CD4-positive, alpha-beta T cell (primary cell): Measurements from ENCODE around the gene GRID1. TPM values are rescaled to one million over a fixed set of nuclear protein-coding genes. Genes with fewer than 3 reads are reported as not detected.

ENCODE experiments used
- ATAC-seq: fragments of 200-7000 bp; cut with Tn5 transposase; one replicate; pipeline ENCODE4 v1.10.0; 2022; ENCODE audit warnings: mild to moderate bottlenecking; ENCODE audit not compliant: poor library complexity
- CTCF ChIA-PET: fragments of 350-600 bp; sonication (Branson Sonifier 250); formaldehyde crosslinking; loops from one replicate; lab custom pipeline; 2021; ENCODE audit warnings: antibody characterized with exemption, inconsistent platforms; lab: Charles Lee
- POLR2A ChIA-PET: fragments of 350-600 bp; sonication (Branson Sonifier 250); formaldehyde crosslinking; loops from one replicate; lab custom pipeline; 2021; ENCODE audit warnings: antibody characterized with exemption, inconsistent platforms; lab: Charles Lee
- DNase-seq, 14 experiments: peaks; one replicate each; pipeline ENCODE4 v3.0.0-alpha.2; 2013 to 2020; ENCODE audit warnings: mixed read lengths in 2 of 14
- H3K27ac ChIP-seq, 2 donors: one replicate each; pipeline versions ENCODE4 v1.5.1 to v1.7.0; 2013; ENCODE audit warnings: low read length in 2 of 2, low read depth in 1 of 2, mild to moderate bottlenecking in 1 of 2
- H3K27me3 ChIP-seq, 2 experiments: 1 replicate in 1 of 2; 2 replicates in 1 of 2; pipeline versions ENCODE4 v1.6.1 to v1.7.0; 2013; ENCODE audit warnings: low read length in 2 of 2, control low read depth in 1 of 2, mild to moderate bottlenecking in 1 of 2, moderate library complexity in 1 of 2; ENCODE audit not compliant: insufficient read depth in 2 of 2, control insufficient read depth in 1 of 2
- H3K36me3 ChIP-seq: one replicate; pipeline ENCODE4 v1.6.1; 2013; ENCODE audit warnings: low read length, control low read depth; ENCODE audit not compliant: insufficient read depth
- H3K4me1 ChIP-seq: one replicate; pipeline ENCODE4 v1.6.1; 2013; ENCODE audit warnings: low read length, control low read depth; ENCODE audit not compliant: insufficient read depth
- H3K4me3 ChIP-seq: one replicate; pipeline ENCODE4 v1.5.1; 2013; ENCODE audit warnings: mild to moderate bottlenecking, low read length, moderate library complexity
- H3K9me3 ChIP-seq, 2 experiments: 1 replicate in 1 of 2; 2 replicates in 1 of 2; pipeline versions ENCODE4 v1.6.1 to v1.7.0; 2013; ENCODE audit warnings: low read length in 2 of 2, mild to moderate bottlenecking in 2 of 2, control low read depth in 1 of 2, moderate library complexity in 1 of 2; ENCODE audit not compliant: control insufficient read depth in 1 of 2, insufficient read depth in 1 of 2
- H3K27ac Mint-ChIP-seq: one replicate; pipeline ENCODE4 v1.8.0; 2020; ENCODE audit warnings: mixed read lengths
- H3K27me3 Mint-ChIP-seq: one replicate; pipeline ENCODE4 v1.8.0; 2021; ENCODE audit warnings: mixed read lengths
- H3K36me3 Mint-ChIP-seq: one replicate; pipeline ENCODE4 v1.8.0; 2021; ENCODE audit warnings: low read depth, mixed read lengths
- H3K4me1 Mint-ChIP-seq: one replicate; pipeline ENCODE4 v1.8.0; 2021; ENCODE audit warnings: low read depth, mixed read lengths
- H3K4me3 Mint-ChIP-seq: one replicate; pipeline ENCODE4 v1.8.0; 2020; ENCODE audit warnings: mild to moderate bottlenecking, mixed read lengths
- H3K9me3 Mint-ChIP-seq: one replicate; pipeline ENCODE4 v1.8.0; 2020; ENCODE audit warnings: mixed read lengths
- intact Hi-C, 2 experiments: fragments of 100-400 bp; cut with DNase I in 1 of 2; cut with micrococcal nuclease in 1 of 2; formaldehyde crosslinking; loops; one replicate each; pipeline versions ENCODE4 v1.15.1 to v1.9.0; 2023 to 2025; cut with DNase I, micrococcal nuclease
- total RNA-seq, 174 experiments: library from RNA in 2 of 174; stranded (reverse) in 2 of 174; gene quantifications; one replicate each; pipeline ENCODE4 v1.2.3 and lab custom pipeline; 2021 to 2026
- TF ChIP-seq, protein P1 (sequence below): fragments of 200-600 bp; IDR thresholded peaks from one replicate; pipeline ENCODE4 v1.8.0; 2022; ENCODE audit warnings: antibody characterized with exemption, mild to moderate bottlenecking

The GRID1 gene
- total RNA-seq, 2 experiments from 2014 or later = not detected

GRCh38 chr10:86229811-86230556 is 136.6 kb downstream of the GRID1 start:
- CTCF ChIA-PET = no interaction called here

DNA sequence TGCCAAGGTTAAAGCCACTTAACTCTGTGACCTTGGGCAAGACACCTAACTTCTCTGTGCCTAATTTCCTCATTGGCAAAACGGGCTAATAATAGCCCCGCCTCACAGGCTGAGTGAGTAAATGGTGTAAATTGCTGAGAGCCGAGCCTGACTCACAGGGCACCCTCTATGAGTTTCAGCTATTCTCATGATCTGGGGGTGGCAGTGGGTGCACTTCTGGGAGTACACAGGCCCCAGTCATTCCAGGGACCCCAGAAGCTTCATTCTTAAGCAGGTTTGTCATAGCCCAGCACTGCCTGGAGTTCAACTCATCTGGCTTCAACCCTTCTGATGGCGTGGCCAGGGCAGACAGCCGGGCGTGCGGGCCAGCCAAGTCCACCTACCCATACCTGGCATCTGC is 137.2 kb downstream of the GRID1 start:
- intact Hi-C loops = no loop called here
- H3K4me3 Mint-ChIP-seq = no peak overlapping the region

More at GRCh38 chr10:86229811-86230556, 136.6 kb downstream of the GRID1 start:
- no peak for DNase-seq
- H3K4me1 ChIP-seq = no peaks in the 10 kb centered on the region
- intact Hi-C loops = no loop called here
- Mint-ChIP-seq H3K36me3 (no peaks in the 10 kb centered on the region), H3K4me1 (no peaks in the 10 kb centered on the region), H3K9me3 (no peaks in the 10 kb centered on the region), H3K27ac (no peak overlapping the region), H3K4me3 (no peak overlapping the region), H3K27me3 (no peaks in the 10 kb centered on the region)
- TF ChIP-seq, protein P1, sequence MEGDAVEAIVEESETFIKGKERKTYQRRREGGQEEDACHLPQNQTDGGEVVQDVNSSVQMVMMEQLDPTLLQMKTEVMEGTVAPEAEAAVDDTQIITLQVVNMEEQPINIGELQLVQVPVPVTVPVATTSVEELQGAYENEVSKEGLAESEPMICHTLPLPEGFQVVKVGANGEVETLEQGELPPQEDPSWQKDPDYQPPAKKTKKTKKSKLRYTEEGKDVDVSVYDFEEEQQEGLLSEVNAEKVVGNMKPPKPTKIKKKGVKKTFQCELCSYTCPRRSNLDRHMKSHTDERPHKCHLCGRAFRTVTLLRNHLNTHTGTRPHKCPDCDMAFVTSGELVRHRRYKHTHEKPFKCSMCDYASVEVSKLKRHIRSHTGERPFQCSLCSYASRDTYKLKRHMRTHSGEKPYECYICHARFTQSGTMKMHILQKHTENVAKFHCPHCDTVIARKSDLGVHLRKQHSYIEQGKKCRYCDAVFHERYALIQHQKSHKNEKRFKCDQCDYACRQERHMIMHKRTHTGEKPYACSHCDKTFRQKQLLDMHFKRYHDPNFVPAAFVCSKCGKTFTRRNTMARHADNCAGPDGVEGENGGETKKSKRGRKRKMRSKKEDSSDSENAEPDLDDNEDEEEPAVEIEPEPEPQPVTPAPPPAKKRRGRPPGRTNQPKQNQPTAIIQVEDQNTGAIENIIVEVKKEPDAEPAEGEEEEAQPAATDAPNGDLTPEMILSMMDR = no peak
- no peaks in the 10 kb centered on the region for H3K36me3 ChIP-seq
- POLR2A ChIA-PET = no interaction called here
- H3K27me3 ChIP-seq = no peaks in the 10 kb centered on the region
- no peaks in the 10 kb centered on the region for H3K9me3 ChIP-seq
- no peak for ATAC-seq
- no peak overlapping the region for H3K27ac ChIP-seq
- H3K4me3 ChIP-seq = no peak overlapping the region

GRCh38 chr10:86227501-86228258 is 138.9 kb downstream of the GRID1 start:
- no peak overlapping the region for H3K27ac Mint-ChIP-seq
- intact Hi-C loops = no loop called here
- H3K27me3 ChIP-seq = no peaks in the 10 kb centered on the region
- CTCF ChIA-PET = no interaction called here
- no peaks in the 10 kb centered on the region for H3K9me3 Mint-ChIP-seq
- no peak overlapping the region for H3K4me3 Mint-ChIP-seq
- no peaks in the 10 kb centered on the region for H3K4me1 Mint-ChIP-seq
- ATAC-seq (no peak), DNase-seq (no peak)
- no peaks in the 10 kb centered on the region for H3K4me1 ChIP-seq
- no peak overlapping the region for H3K4me3 ChIP-seq
- POLR2A ChIA-PET = no interaction called here
- no peaks in the 10 kb centered on the region for H3K9me3 ChIP-seq
- H3K27me3 Mint-ChIP-seq = no peaks in the 10 kb centered on the region
- H3K36me3 Mint-ChIP-seq = no peaks in the 10 kb centered on the region
- TF ChIP-seq, protein P1 = no peak
- H3K27ac ChIP-seq = no peak overlapping the region
- no peaks in the 10 kb centered on the region for H3K36me3 ChIP-seq

More for the DNA sequence above, 137.2 kb downstream of the GRID1 start:
- ChIA-PET POLR2A (no interaction called here), CTCF (no interaction called here)
- Mint-ChIP-seq H3K36me3 (no peaks in the 10 kb centered on the region), H3K4me1 (no peaks in the 10 kb centered on the region), H3K9me3 (no peaks in the 10 kb centered on the region), H3K27ac (no peak overlapping the region), H3K27me3 (no peaks in the 10 kb centered on the region)
- Histone ChIP-seq H3K4me1 (no peaks in the 10 kb centered on the region), H3K9me3 (no peaks in the 10 kb centered on the region), H3K27me3 (no peaks in the 10 kb centered on the region), H3K27ac (no peak overlapping the region), H3K4me3 (no peak overlapping the region), H3K36me3 (no peaks in the 10 kb centered on the region)
- TF ChIP-seq, protein P1 = no peak
- DNase-seq = peak in 1 of 14 experiments; percentile 40
- no peak for ATAC-seq
